Measurements from ENCODE around the gene APOO.

APOO gene

GRCh38 chrX:23785580-23785979 lies 122.2 kb downstream of the APOO start:
- no peak for DNase-seq (ENCODE audit: extremely low read depth, low read depth)
- TF ChIP-seq, protein P1, sequence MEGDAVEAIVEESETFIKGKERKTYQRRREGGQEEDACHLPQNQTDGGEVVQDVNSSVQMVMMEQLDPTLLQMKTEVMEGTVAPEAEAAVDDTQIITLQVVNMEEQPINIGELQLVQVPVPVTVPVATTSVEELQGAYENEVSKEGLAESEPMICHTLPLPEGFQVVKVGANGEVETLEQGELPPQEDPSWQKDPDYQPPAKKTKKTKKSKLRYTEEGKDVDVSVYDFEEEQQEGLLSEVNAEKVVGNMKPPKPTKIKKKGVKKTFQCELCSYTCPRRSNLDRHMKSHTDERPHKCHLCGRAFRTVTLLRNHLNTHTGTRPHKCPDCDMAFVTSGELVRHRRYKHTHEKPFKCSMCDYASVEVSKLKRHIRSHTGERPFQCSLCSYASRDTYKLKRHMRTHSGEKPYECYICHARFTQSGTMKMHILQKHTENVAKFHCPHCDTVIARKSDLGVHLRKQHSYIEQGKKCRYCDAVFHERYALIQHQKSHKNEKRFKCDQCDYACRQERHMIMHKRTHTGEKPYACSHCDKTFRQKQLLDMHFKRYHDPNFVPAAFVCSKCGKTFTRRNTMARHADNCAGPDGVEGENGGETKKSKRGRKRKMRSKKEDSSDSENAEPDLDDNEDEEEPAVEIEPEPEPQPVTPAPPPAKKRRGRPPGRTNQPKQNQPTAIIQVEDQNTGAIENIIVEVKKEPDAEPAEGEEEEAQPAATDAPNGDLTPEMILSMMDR (IDR thresholded peaks at IDR 0.05; ENCODE audit: low read depth, low read length) = no peak

GRCh38 chrX:23784470-23785331 lies 123.0 kb downstream of the APOO start:
- TF ChIP-seq, protein P1 (IDR thresholded peaks at IDR 0.05; ENCODE audit: low read depth, low read length) = no peak
- peak; percentile 72 for DNase-seq (ENCODE audit: extremely low read depth, low read depth)

- no peak for DNase-seq (ENCODE audit: extremely low read depth, low read depth)
- TF ChIP-seq, protein P1 (IDR thresholded peaks at IDR 0.05; ENCODE audit: low read depth, low read length) = no peak
These were observed 123.9 kb downstream of the APOO start for GRCh38 chrX:23783589-23784469.
